GM18517 (cell line): Measurements from ENCODE around the gene ZNF423.

Experiments
- ATAC-seq: cut with Tn5 transposase; IDR thresholded peaks from one replicate; pipeline ENCODE4 v1.9.1; 2021; ENCODE audit warnings: mild to moderate bottlenecking, moderate library complexity; ENCODE audit not compliant: unreplicated experiment

The ZNF423 gene

GRCh38 chr16:49608098-49608497, 247.8 kb downstream of the ZNF423 start:
- ATAC-seq: no peak

GRCh38 chr16:49605536-49606254, 250.2 kb downstream of the ZNF423 start:
- no peak for ATAC-seq

GRCh38 chr16:49604602-49605001, 251.3 kb downstream of the ZNF423 start:
- no peak for ATAC-seq

GRCh38 chr16:49603956-49604355, 252.0 kb downstream of the ZNF423 start:
- no peak for ATAC-seq

GRCh38 chr16:49602976-49603310, 253.0 kb downstream of the ZNF423 start:
- ATAC-seq: no peak

GRCh38 chr16:49602201-49602975, 253.5 kb downstream of the ZNF423 start:
- ATAC-seq: no peak

GRCh38 chr16:49601576-49601975, 254.3 kb downstream of the ZNF423 start:
- ATAC-seq: no peak

GRCh38 chr16:49600976-49601375, 254.9 kb downstream of the ZNF423 start:
- no peak for ATAC-seq

GRCh38 chr16:49600536-49600935, 255.4 kb downstream of the ZNF423 start:
- ATAC-seq: no peak

- no peak for ATAC-seq
These were observed 256.2 kb downstream of the ZNF423 start for GRCh38 chr16:49599704-49600103.

GRCh38 chr16:49599281-49599680, 256.6 kb downstream of the ZNF423 start:
- no peak for ATAC-seq

GRCh38 chr16:49598383-49599170, 257.3 kb downstream of the ZNF423 start:
- ATAC-seq: no peak

- no peak for ATAC-seq
These were observed 258.1 kb downstream of the ZNF423 start for GRCh38 chr16:49597796-49598195.

- ATAC-seq: no peak
These were observed 259.1 kb downstream of the ZNF423 start for GRCh38 chr16:49596648-49597291.

GRCh38 chr16:49596068-49596467, 259.8 kb downstream of the ZNF423 start:
- ATAC-seq: no peak

GRCh38 chr16:49594685-49595498, 261.0 kb downstream of the ZNF423 start:
- ATAC-seq: no peak

GRCh38 chr16:49594153-49594552, 261.8 kb downstream of the ZNF423 start:
- ATAC-seq: no peak

GRCh38 chr16:49593424-49594040, 262.4 kb downstream of the ZNF423 start:
- no peak for ATAC-seq

GRCh38 chr16:49592546-49593423, 263.1 kb downstream of the ZNF423 start:
- no peak for ATAC-seq
